HS-5 (cell line): ENCODE measurements around the gene ADAM17.
A peak's percentile ranks its signal among the peaks of the same experiment; 100 is the strongest.

Experiments
- DNase-seq: peaks from one replicate; pipeline ENCODE4 v3.0.0-alpha.2; 2012; ENCODE audit warnings: low read depth

ADAM17 gene

DNA sequence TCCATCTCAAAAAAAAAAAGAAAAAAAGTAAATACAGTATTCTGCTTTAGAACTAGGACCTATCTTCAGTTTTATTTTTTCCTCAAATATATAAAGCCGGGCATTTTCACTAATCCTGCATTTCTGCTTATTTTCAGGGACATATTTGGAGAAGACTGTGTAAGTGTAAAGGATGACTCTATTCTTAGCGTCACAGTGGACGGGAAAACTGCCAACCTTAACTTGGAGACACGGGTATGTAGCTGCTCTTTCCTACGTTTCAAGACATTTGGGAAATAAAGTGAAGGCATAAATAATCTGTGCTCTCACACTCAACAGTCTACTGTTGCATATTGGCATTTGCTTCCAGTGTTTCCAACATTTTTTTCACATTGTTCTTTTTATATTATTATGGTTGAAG lies 84.4 kb downstream of the ADAM17 start:
- DNase-seq, result no peak

DNA sequence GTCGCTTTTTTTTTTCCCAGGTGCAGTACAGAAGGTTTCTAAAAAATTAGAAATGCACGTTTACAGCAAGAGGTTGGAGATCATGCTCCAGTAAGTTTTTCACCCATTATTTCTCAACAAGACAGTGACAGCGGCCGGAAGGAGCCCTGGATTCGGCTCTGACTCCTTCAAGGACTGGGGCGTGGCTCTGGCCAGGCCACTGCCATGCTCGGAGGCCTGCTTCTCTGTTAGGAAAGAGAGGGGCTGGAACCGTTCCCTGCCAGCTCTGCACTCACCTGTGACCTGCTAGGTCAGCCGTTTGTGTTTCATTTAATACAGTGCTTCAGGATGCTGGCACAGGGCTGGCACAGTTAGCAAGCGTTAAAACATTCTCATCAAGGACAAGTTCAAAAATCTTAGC lies 87.9 kb downstream of the ADAM17 start:
- no peak for DNase-seq

DNA sequence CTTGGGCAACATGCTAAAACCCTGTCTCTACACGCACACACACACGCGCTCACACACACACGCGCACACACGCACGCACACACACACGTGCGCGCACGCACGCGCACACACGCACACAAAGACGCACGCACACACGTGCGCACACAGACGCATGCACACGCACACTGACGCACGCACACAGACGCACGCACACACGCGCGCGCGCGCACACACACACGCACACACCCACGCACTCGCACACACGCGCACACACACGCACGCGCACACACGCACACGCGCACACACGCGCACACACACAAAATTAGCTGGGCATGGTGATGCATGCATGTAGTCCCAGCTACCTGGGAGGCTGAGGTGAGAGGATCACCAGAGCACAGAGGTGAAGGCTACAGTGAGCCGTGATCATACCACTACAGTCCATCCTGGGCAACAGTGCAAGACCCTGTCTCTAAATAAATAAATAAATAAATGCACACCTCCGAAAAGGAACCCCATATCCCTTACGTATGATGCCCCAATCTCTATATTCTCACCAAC lies 89.4 kb downstream of the ADAM17 start:
- no peak for DNase-seq

DNA sequence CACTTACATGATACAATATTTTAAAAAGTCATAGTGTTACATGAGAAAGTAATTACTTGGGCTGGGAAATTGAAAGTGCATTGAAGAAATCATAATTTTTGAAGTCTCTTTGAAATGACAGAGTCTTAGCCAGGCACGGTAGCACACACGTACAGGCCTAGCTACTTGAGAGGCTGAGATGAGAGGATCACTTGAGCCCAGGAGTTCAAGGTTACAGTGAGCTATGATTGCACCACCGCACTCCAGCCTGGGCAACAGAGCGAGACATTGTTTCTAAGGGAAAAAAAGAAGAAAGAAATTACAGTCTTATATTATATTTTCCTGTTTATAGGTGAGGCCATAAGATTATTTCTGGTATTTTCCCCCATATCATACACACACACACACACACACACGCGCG lies 90.5 kb downstream of the ADAM17 start:
- no peak for DNase-seq

DNA sequence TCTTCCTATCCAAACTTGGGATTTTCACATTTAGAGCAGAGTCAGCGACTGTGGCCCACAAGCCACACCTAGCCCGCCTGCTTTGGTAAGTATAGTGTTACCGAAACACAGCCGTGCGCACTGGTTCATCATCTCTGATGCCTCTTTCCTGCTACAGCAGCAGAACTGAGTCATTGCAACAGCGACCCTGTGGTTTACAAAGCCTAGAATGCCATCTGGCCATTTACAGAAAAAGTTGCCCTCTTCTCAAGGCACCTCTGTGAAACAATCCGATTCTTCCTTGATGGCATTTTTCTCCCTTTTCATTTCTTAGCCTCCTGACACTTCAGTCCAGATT lies 92.0 kb downstream of the ADAM17 start:
- DNase-seq, result no peak

DNA sequence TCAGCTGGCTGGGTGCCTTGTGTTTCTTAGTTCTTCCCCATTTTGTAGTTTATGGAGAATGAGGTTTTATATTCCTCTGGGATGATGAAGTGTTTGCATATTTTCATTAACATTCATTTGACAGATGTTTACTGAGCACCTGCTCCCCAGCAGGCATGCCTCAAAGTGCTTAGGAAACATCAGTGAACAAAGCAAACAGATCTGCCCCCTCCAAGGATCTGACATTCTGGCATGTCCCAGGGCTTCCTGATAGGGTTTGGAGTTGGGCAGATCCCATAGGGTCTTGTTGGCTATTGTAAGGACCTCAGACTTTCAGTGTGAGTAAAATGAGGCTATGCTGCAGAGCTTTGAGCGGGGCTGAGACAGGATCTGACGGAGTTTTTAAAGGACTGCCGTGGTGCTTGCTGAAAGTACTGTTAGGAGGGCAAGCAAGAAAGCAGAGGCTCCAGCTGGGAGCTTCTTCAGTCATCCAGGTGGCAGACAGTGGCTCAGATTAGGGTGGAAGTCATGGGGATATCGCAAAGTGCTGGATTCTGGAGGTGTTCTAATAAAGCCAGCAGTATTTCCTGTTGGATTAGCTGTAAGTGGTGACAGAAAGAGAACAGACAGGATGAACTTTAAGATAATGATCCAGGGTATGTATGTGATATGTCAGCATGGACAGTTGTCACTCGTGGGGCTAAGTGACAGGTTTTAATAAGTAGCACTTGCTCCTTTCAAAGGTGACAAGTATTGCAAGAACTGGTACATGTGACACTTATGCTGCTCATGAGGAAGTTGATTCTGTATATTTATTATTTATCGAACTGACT lies 92.5 kb downstream of the ADAM17 start:
- no peak for DNase-seq

DNA sequence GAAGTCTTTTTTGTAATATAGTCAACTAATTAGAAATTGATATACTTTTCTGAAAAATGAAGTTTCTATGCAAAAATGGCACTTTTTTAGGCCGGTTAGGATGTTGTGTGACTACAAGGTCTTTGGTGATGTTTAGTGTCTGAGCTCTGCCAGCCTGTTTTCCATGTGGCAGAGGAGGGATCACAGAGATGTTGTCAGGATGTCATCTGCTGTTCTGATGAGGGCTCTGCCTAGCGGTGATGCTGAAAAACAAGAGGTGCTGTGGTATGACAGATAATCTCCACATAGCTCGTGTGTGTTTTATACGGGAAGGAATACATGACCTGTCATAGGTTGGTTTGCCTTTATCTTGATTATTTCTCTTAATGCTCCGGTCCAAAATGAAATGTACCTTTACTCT lies 93.3 kb downstream of the ADAM17 start:
- DNase-seq, result no peak

DNA sequence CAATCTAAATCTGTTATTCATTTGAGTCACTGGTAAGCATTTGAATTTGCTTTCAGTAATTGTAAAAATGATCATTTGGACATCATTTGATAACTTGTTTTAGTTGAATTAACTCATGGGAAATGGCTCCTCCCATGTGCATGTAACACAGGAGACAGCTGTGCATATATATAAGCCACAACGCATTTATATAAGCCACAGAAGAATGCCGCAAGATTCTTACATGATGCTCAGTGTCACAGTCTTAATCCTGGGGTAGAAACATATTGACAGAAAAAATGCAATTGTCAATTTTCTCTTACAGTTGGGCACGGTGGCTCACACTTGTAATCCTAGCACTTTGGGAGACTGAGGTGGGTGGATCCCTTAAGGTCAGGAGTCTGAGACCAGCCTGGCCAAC lies 94.6 kb downstream of the ADAM17 start:
- DNase-seq, result no peak

DNA sequence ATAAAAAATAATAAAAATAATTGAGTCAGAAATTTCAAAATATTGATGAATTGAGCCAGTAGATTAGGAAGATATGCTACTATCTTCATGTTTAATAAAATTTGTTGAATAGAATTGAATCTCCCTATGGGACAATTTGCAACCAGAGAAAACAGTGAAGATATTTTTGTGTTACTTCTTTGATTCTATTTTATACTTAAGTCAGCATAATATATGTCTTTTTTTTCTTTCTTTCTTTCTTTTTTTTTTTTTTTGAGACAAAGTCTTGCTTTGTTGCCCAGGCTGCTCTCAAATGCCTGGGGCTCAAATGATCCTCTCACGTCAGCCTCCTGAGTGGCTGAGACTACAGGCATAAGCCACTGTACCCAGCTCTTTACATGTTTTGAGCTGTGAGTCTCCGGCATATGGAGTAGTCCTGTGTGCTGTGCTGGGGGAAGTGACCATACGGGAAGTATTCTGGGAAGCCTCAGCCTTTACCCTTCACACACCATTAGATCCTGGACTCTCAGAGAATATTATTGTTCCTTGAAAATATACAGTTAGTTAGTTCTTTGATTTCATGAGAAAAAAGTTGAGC lies 95.1 kb downstream of the ADAM17 start:
- DNase-seq, result no peak

DNA sequence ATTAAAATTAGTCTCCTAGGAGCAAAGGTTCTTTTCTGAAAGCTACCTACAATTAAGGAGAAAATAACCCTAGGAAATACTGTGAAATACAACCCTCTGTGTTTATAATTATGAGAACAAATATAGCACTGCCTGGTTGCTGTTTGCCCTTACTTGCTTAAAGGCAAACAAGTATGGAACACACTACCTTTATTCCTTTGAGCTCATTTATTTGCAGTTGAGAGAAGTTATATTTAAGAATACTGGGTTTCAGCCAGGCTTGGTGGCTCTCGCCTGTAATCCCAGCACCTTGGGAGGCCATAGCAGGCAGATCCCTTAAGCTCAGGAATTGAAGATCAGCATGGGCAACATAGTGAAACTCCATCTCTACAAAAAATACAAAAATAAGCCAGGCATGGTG lies 104.4 kb downstream of the ADAM17 start:
- DNase-seq, result no peak

DNA sequence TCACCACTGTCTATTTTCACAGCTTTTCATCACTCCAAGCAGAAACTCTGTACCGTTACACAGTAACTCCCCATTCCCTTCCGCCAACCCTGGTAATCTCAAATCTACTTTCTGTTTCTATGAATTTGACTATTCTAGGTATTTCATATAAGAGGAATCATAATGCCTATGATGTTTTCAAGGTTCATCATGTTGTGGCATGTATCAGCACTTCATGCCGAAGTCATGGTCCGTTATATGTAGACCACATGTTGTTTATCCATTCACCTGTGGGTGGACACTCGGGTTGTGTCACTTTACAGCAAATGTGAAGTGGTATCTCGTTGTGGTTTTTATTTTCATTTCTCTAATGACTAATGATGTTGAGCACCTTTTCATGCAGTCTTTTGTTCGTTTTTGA lies 110.5 kb downstream of the ADAM17 start:
- no peak for DNase-seq

DNA sequence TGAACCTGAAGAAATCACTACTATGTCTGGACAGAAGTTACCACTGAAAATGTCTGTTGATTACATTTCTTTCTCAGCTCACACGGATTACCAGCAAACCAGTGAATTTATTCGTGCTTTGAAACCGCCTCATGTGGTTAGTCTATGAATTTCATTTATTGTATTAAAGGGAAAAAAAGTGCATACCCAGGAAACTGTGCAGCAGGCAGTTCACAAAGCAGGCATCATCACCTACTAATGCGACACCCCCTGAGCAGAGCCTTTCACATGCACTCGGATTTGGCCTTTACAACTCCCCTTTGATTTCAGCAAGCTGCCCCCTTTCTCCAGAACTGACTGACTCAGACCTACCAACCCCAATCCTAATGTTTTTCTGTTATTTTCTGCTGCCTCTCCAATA lies 112.1 kb downstream of the ADAM17 start:
- no peak for DNase-seq

DNA sequence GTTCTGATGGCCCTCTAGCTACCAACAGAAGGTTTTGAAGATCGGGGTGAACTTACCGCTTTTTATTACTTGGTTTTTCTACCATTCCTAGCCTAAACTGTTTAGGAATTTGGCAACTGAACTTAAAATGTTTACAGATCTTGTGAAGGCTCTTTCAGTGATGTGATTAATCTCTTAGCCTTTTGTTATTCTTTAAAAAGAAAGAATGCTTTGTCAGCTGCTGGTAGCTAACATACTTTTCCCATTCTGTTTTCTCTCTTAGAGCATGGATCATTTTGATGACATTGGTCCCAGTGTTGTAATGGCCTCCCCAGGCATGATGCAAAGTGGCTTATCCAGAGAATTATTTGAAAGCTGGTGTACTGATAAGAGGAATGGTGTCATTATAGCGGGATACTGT lies 114.1 kb downstream of the ADAM17 start:
- no peak for DNase-seq

DNA sequence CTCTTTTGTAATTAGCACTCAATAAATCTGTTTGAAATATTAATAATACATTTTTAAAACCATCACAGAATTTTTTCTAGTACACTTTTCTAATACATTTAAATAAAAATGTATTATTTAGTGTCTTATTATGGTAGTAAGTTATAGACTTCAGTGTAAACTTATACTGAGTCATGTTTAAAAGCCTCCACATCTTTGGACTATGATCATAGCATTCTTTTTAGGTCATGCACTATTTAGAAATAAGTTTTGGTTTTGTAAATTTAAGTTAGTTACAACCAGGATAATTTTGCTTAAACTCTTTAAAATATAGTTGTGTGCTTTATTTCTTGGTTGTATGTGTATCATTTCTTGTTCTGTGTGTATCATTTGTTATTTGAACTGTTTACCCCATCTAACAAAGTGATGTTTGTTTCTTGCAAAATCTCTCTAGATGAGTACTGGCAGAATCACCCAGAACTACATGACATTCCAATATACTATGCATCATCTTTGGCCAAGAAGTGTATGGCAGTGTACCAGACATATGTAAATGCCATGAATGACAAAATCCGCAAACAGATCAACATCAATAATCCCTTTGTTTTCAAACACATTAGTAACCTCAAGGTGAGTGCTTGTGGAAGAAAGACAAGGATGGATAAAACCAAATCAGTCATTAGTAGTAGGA lies 115.4 kb downstream of the ADAM17 start:
- peak; percentile 82 for DNase-seq

DNA sequence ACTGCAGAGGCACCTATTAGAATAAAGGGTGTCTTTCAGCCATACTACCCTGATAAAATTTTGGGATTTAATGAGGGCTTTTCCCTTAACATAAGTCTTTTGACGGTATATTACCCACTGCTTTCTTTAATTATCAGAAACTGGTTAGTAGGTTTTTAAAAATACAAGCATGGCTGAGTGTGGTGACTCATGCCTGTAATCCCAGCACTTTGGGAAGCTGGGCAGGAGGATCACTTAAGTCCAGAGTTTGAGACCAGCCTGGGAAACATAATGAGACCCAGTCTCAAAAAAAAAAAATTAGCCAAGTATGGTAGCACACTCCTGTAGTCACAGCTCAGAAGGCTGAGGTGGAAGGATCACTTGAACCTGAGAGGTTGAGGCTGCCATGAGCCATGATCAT lies 116.1 kb downstream of the ADAM17 start:
- no peak for DNase-seq
